ENCODE data around the gene MEIS1. TPM values are rescaled to one million over a fixed set of nuclear protein-coding genes. Genes with fewer than 3 reads are reported as not detected.

Gene MEIS1
- total RNA-seq, 4 donors from 2014 or later: 114 to 305 (median 181) TPM

DNA sequence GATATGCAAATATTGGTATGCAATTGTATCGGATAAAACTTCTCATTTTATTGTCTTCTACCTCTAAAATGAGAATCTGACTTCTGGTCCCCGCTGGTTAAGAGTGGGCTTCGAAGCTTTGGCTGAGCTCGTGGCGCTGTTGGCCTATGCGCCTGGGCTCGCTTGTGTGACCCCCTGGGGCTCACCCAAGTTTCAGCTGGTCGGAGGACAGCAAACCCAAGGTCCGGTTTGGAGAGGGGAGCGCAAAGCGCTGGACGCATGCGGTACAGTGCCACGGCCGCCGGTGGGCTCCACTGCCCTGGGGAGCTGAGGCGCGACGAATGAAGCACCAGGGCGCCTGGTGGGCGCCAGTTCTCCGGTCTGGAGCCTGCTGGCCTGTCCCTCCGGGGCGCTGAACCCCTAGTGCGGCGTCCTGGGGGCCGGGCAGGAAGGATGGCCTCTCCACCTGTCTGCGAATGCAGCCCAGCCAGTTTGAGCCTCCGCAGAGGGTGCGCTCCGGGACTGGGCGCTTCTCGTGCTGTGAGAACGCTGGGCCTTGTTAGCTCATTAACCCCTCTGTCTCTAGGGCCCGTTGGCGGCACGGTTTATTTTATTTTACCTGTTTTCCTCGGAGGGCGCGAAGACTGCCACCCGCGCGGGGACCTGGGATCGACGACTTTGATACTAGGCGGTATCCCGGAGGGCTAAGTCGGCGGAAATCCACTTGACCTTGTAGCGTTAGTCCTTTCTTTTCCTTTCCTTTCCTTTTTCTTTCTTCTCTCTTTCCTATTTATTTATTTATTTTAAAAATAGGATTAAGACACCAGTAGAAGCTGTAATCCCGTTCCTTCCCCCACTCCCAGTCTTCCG lies 10.4 kb downstream of the MEIS1 start:
- 11 to 15% methylated on average over 16 to 32 of the region's 52 CpGs for WGBS, 2 donors (ENCODE audit: low coverage in 1 of 2)
- peak; percentile 17 for ATAC-seq
- no peaks in the 10 kb centered on the region for H3K9me3 ChIP-seq
- H3K27ac ChIP-seq: peak overlapping the region; percentile 90 to 98 (median 96)
- peak overlapping the region; percentile 68 to 85 for H3K4me3 ChIP-seq
- TF ChIP-seq POLR2A (IDR thresholded peaks at IDR 0.05) (no peak), EP300 (IDR thresholded peaks at IDR 0.05) (no peak), POLR2AphosphoS5 (IDR thresholded peaks at IDR 0.05) (peak; percentile 15)
- TF ChIP-seq, protein P1, sequence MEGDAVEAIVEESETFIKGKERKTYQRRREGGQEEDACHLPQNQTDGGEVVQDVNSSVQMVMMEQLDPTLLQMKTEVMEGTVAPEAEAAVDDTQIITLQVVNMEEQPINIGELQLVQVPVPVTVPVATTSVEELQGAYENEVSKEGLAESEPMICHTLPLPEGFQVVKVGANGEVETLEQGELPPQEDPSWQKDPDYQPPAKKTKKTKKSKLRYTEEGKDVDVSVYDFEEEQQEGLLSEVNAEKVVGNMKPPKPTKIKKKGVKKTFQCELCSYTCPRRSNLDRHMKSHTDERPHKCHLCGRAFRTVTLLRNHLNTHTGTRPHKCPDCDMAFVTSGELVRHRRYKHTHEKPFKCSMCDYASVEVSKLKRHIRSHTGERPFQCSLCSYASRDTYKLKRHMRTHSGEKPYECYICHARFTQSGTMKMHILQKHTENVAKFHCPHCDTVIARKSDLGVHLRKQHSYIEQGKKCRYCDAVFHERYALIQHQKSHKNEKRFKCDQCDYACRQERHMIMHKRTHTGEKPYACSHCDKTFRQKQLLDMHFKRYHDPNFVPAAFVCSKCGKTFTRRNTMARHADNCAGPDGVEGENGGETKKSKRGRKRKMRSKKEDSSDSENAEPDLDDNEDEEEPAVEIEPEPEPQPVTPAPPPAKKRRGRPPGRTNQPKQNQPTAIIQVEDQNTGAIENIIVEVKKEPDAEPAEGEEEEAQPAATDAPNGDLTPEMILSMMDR (IDR thresholded peaks at IDR 0.05): peak in 3 of 4 experiments; percentile 26 to 48 (median 35)
- peaks cover 0 to 23% of the 10 kb centered on the region in 2 donors for H3K36me3 ChIP-seq
- no peaks in the 10 kb centered on the region for H3K27me3 ChIP-seq
- H3K4me1 ChIP-seq: peaks cover 0 to 39% (median 0%) of the 10 kb centered on the region in 3 donors

DNA sequence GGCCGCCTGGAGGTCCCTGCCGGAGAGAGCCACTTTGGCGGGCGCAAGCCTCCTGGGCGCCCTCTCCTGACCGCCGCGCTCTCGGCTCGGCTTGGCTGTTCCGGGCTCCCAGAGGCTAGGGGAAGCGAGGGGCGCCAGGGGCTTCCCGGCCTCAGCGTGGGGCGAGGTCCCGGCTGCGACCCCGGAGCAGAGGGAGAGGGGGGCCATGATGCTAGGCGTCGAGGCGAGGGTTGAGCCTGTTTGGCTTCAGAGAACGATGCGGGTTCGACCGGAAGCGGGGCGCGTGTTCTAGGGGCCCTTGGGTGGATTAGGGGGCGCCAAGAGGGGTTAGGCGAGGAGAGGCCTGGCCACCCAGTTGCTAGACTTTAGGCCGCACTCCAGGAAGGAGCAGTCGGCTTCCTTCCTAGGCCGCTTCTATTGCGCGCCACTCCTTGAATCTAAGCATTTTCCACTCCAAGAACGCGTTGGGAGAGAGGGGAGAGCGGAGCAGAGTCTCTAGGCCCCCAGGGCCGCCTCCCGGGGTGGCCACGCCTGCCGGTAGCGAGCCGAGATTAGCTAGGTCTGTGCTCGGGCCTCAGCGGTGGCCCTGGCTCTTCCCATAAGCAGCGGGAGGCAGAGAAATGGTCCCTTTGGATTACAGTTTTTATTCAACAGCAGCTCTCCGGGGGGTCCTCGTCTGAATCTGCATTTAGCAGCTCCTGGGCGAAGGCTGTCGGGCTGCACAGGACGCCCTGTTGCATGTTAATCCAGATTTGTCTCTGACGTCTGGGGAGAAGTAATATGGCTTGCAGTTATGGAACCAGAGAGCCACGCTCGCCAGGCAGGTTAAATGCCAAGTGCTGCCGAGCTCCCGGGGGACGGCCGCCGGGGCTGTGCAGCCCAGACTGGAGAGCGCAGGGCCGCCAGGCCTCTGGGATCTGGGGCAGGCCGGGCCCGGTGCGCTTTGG lies 11.3 kb downstream of the MEIS1 start:
- peak overlapping the region; percentile 90 to 98 (median 96) for H3K27ac ChIP-seq
- H3K4me3 ChIP-seq: peak overlapping the region; percentile 68 to 85
- ATAC-seq: peak; percentile 59
- WGBS, 2 donors (ENCODE audit: low coverage in 1 of 2): 20% methylated on average over 1 of the region's 66 CpGs; no CpG with 5 or more reads in 1 of the 2 donors
- peaks cover 0 to 48% (median 0%) of the 10 kb centered on the region in 3 donors for H3K4me1 ChIP-seq
- no peaks in the 10 kb centered on the region for H3K9me3 ChIP-seq
- peaks cover 0 to 23% of the 10 kb centered on the region in 2 donors for H3K36me3 ChIP-seq
- peak in 1 of 2 donors; percentile 16 for TF ChIP-seq POLR2A (IDR thresholded peaks at IDR 0.05)
- TF ChIP-seq, protein P1 (IDR thresholded peaks at IDR 0.05): peak in 2 of 4 experiments; percentile 14 to 36
- TF ChIP-seq POLR2AphosphoS5 (IDR thresholded peaks at IDR 0.05): no peak
- TF ChIP-seq EP300 (IDR thresholded peaks at IDR 0.05): no peak
- H3K27me3 ChIP-seq: no peaks in the 10 kb centered on the region

DNA sequence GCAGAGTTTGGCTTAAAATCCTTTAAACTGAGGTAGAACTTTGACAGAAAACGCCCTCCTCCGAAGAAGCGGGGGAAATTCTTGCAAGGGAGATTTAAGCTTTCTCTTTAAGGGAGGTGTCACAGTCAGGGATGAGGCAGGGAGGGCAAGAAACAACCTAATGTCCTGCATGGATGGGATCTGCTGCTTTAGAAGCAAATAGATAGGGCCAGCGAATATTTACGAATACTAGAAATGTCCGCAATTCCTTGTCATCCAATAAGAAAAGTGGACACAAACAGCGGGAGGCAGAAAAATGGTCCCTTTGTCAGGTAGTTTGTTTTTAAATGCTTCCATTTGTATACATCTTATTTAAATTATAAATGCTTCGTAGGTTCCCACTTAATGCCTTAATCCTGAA lies 12.0 kb downstream of the MEIS1 start:
- Histone ChIP-seq H3K9me3 (no peaks in the 10 kb centered on the region), H3K4me3 (peak overlapping the region; percentile 68 to 85), H3K27ac (peak overlapping the region; percentile 90 to 98 (median 96)), H3K27me3 (no peaks in the 10 kb centered on the region), H3K36me3 (peaks cover 0 to 23% of the 10 kb centered on the region in 2 donors), H3K4me1 (peaks cover 0 to 55% (median 0%) of the 10 kb centered on the region in 3 donors)
- ATAC-seq: no peak
- 21 to 30% methylated on average over 8 of the region's 8 CpGs for WGBS, 2 donors (ENCODE audit: low coverage in 1 of 2)
- TF ChIP-seq POLR2AphosphoS5 (IDR thresholded peaks at IDR 0.05) (no peak), POLR2A (IDR thresholded peaks at IDR 0.05) (no peak), EP300 (IDR thresholded peaks at IDR 0.05) (no peak)
- TF ChIP-seq, protein P1 (IDR thresholded peaks at IDR 0.05): no peak

DNA sequence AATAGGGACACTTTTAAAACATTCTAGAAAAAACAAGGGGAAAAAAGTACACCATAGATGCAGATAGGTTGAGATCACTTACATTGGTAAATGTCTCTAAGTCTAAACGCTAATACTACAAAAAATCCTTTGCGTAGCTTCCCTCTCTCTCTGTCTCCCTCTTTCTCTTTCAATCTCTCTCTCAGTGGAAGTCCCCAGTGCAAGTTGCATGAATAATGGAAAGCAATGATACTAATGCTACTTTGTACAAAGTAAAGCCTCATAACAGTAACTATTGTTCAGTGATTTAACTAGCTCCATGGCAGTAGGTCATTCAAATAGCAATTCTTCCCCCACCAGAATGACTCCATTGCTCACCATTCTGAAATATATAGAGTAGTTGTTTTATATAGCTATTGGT lies 12.8 kb downstream of the MEIS1 start:
- 13 to 15% methylated on average over 2 of the region's 2 CpGs for WGBS, 2 donors (ENCODE audit: low coverage in 1 of 2)
- Histone ChIP-seq H3K4me1 (peaks cover 0 to 59% (median 0%) of the 10 kb centered on the region in 3 donors), H3K36me3 (peaks cover 0 to 19% of the 10 kb centered on the region in 2 donors)

More for the DNA sequence above, 12.8 kb downstream of the MEIS1 start:
- TF ChIP-seq POLR2AphosphoS5 (IDR thresholded peaks at IDR 0.05) (no peak), POLR2A (IDR thresholded peaks at IDR 0.05) (no peak), EP300 (IDR thresholded peaks at IDR 0.05) (no peak)
- TF ChIP-seq, protein P1 (IDR thresholded peaks at IDR 0.05): no peak
- no peak for ATAC-seq
- no peaks in the 10 kb centered on the region for H3K9me3 ChIP-seq
- H3K4me3 ChIP-seq: peak overlapping the region; percentile 68 to 85
- no peaks in the 10 kb centered on the region for H3K27me3 ChIP-seq
- peak overlapping the region; percentile 90 to 98 (median 96) for H3K27ac ChIP-seq

All from gastroesophageal sphincter (tissue), 4 donors.